IPS DF 6.9 (cell line): ENCODE results near the gene RIPOR2.

Experiments used
- DNase-seq: peaks from one replicate; pipeline ENCODE4 v3.0.0-alpha.2; 2013; ENCODE audit warnings: low read depth, low spot score
- H3K27ac ChIP-seq: one replicate; pipeline ENCODE4 v1.5.1; 2013; ENCODE audit warnings: low read length, control low read depth
- H3K27me3 ChIP-seq: 2 replicates; pipeline ENCODE4 v1.6.1; 2013; ENCODE audit warnings: mild to moderate bottlenecking, low read length; ENCODE audit not compliant: control insufficient read depth, insufficient read depth
- H3K36me3 ChIP-seq: 2 replicates; pipeline ENCODE4 v1.6.1; 2013; ENCODE audit warnings: low read length; ENCODE audit not compliant: control insufficient read depth, insufficient read depth
- H3K4me1 ChIP-seq: 2 replicates; pipeline ENCODE4 v1.6.1; 2013; ENCODE audit warnings: low read length; ENCODE audit not compliant: control insufficient read depth, insufficient read depth
- H3K4me3 ChIP-seq: 2 replicates; pipeline ENCODE4 v1.5.1; 2013; ENCODE audit warnings: mild to moderate bottlenecking, low read length
- H3K9me3 ChIP-seq: 2 replicates; pipeline ENCODE4 v1.6.1; 2013; ENCODE audit warnings: low read length, inconsistent platforms; ENCODE audit not compliant: control insufficient read depth, insufficient read depth
- WGBS: extraction: QIAGEN DNeasy Blood & Tissue Kit; methylation state at CpG from one replicate; pipeline ENCODE4 v1.1.7; 2013; ENCODE audit warnings: mixed read lengths, missing lambda C conversion rate; ENCODE audit not compliant: insufficient read length, insufficient coverage; 5-methylcytosine and 5-hydroxymethylcytosine counted together

RIPOR2 gene

DNA sequence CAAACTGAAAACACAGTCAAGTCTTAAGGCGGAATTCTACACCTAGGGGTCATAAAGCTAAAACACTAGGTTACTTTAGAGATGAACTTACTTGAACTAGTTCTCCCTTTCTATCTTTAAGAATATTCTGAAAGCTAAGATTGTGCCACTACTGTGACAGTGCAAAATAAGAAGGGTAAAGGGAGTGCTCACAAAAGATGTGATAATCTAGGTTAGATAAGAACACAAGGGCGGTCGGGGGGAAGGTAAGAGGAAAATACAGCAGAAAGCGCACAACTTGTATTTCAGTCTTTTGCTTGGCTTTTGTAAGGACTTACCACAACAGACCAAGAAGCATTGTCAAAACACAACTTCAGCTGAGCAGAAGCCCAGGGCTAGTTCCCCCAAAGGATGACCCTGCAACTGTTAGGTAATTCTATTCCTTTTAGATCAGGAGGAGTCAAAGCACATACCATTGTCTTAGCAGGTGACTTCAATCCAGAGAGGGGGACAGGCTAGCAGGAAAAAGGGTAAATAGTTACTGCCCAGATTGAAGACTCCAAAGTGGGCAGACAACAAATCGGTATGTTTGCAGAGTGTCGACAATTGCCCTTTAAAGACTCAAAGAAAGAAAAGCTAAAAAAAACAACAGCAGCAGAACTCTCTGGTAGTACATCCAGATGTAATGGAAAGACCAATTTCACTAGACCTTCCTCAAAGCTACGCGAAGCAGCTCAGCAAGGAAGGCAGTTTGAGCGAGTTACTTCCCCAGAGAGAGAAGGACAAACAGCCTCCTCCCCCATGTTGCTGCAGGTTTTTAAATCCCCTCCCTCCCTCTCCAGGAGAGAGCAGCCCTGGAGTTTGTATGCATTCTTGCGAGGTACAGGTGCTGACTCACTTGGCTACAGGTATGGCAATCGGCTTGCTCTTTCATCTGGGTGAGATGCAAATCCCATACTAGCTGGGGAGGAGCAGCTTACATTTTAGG is 59.0 kb downstream of the RIPOR2 start:
- DNase-seq, result peak; percentile 68
- H3K27me3 ChIP-seq, result no peaks in the 10 kb centered on the region
- no peak overlapping the region for H3K4me3 ChIP-seq
- WGBS, result no CpG with 5 or more reads among the region's 11 CpGs
- H3K36me3 ChIP-seq, result no peaks in the 10 kb centered on the region
- H3K9me3 ChIP-seq, result no peaks in the 10 kb centered on the region
- peaks cover 3% of the 10 kb centered on the region; the same call in 1 of the 2 replicates for H3K4me1 ChIP-seq
- peak overlapping the region; percentile 5 for H3K27ac ChIP-seq

DNA sequence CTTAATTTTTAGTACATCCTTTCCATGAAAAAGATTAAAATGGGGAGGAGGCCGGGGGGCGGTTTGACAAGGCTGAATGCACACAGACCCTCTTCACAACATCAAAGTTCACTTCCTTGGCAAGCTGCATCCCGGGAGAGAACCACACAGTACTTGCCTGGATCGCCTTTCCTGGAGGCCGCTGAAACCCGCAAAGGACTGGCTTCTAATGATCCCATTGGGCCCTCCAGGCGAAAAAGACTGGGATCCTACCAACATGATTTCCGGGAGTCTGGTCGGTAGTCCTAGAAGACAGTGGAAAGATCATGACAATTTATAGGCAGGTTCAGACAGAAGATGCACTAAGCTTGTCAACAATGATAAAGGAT is 60.2 kb downstream of the RIPOR2 start:
- H3K36me3 ChIP-seq, result no peaks in the 10 kb centered on the region
- WGBS, result no CpG with 5 or more reads among the region's 9 CpGs
- no peak for DNase-seq
- H3K27me3 ChIP-seq, result no peaks in the 10 kb centered on the region
- no peaks in the 10 kb centered on the region; the same call in 1 of the 2 replicates for H3K9me3 ChIP-seq
- no peak overlapping the region for H3K27ac ChIP-seq
- peaks cover 3% of the 10 kb centered on the region; the same call in 1 of the 2 replicates for H3K4me1 ChIP-seq
- no peak overlapping the region for H3K4me3 ChIP-seq

DNA sequence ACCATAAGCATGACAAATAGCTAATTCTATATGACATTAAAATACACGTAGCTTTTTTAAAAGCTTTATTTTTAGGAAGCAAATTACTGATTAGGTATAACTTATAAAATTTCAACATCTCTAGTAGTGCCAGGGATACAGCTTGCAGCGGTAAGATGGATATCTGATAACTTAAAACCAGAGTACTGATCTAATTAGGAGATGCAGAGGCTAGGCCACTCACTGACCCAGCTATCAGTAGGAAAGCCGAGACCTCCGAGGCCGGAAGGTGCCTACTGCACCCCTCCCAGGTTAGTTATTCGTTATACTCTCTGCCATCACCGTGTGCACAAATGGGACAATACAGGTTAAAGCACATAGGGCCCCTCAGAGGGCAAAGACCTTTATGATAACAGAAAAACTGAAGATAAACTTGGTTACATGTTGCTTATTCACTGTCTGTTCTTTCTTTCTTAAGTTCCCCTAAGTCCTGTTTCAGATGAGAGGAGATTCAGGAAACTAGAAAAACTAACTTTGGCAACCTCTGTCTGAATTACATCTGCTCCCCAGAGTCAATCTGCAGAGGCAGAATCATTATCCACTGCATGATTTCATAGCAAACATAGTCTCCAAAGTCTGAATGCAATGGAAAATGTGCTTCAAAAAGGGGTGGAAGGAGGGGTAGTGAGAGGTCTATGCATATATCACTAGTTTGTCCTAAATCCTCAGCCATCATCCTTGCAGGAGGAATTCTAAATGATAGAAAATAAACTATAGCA is 60.8 kb downstream of the RIPOR2 start:
- DNase-seq, result no peak
- WGBS, result no CpG with 5 or more reads among the region's 7 CpGs
- Histone ChIP-seq H3K27me3 (no peaks in the 10 kb centered on the region), H3K36me3 (no peaks in the 10 kb centered on the region), H3K4me3 (no peak overlapping the region), H3K27ac (no peak overlapping the region), H3K4me1 (peaks cover 3% of the 10 kb centered on the region; the same call in 1 of the 2 replicates), H3K9me3 (no peaks in the 10 kb centered on the region; the same call in 1 of the 2 replicates)

DNA sequence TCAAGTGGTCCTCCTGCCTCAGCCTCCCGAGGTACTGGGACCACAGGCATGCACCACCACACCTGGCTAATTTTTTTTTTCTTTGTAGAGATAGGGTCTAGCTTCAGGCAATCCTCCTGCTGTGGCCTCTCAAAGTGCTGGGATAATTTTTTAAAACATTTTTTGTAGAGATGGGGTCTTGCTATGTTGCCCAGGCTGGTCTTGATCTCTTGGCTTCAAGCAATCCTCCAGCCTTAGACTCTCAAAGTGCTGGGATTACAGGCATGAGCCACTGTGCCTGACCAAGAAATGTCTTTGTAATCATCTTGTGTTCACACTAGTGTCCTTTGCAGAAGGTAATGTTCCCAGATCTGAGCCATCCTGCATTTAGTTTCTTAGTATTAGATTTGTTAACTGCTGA is 61.6 kb downstream of the RIPOR2 start:
- no peaks in the 10 kb centered on the region; the same call in 1 of the 2 replicates for H3K4me1 ChIP-seq
- no CpG with 5 or more reads among the region's 1 CpG for WGBS
- H3K36me3 ChIP-seq, result no peaks in the 10 kb centered on the region
- H3K9me3 ChIP-seq, result no peaks in the 10 kb centered on the region; the same call in 1 of the 2 replicates
- no peaks in the 10 kb centered on the region for H3K27me3 ChIP-seq
- no peak overlapping the region for H3K27ac ChIP-seq
- no peak overlapping the region for H3K4me3 ChIP-seq
- DNase-seq, result no peak

DNA sequence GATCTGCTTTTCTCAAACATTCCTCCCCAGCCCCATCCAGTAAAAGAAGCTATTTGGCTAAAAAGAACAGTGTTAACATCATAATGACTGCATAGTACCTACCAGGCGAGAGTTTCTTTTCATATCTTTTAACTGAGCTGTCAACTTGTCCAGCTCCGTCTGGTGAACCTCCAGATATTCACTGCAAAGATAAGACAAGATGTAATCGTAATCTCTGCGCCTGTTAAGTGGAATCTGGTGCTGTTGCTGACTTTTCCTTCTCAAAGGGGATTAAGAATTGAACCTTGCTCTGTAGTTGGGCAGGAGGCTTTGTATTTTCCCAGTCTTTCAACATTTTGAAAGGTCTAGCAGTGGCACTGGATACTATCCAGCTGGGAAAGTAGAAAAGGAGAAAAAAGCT is 63.0 kb downstream of the RIPOR2 start:
- Histone ChIP-seq H3K4me3 (no peak overlapping the region), H3K9me3 (no peaks in the 10 kb centered on the region; the same call in 1 of the 2 replicates), H3K27me3 (no peaks in the 10 kb centered on the region), H3K4me1 (no peaks in the 10 kb centered on the region; the same call in 1 of the 2 replicates), H3K27ac (no peak overlapping the region), H3K36me3 (no peaks in the 10 kb centered on the region)
- WGBS, result no CpG with 5 or more reads among the region's 4 CpGs
- DNase-seq, result no peak

DNA sequence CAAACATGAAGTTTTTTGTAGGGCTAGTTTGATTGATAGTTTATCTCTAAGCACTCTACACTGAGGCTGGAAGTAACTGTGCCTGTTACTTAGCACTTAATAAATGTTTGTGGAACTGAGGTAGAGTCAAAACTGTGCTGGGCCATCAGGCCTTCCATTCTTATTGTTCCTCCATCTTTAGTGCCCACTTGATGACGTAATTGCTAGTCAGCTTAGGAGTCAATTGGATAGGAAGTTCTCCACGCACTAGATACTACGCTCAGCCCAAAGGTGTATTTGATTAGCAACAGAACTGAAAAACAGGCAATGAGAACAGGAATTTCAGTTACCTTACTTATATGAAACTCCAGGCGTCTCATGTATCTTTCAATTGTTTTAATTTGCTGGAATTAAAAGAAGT is 67.0 kb downstream of the RIPOR2 start:
- no CpG with 5 or more reads among the region's 4 CpGs for WGBS
- no peak for DNase-seq
- H3K9me3 ChIP-seq, result no peaks in the 10 kb centered on the region; the same call in 1 of the 2 replicates
- H3K36me3 ChIP-seq, result no peaks in the 10 kb centered on the region
- no peak overlapping the region for H3K4me3 ChIP-seq
- H3K4me1 ChIP-seq, result no peaks in the 10 kb centered on the region
- H3K27me3 ChIP-seq, result no peaks in the 10 kb centered on the region
- no peak overlapping the region for H3K27ac ChIP-seq

DNA sequence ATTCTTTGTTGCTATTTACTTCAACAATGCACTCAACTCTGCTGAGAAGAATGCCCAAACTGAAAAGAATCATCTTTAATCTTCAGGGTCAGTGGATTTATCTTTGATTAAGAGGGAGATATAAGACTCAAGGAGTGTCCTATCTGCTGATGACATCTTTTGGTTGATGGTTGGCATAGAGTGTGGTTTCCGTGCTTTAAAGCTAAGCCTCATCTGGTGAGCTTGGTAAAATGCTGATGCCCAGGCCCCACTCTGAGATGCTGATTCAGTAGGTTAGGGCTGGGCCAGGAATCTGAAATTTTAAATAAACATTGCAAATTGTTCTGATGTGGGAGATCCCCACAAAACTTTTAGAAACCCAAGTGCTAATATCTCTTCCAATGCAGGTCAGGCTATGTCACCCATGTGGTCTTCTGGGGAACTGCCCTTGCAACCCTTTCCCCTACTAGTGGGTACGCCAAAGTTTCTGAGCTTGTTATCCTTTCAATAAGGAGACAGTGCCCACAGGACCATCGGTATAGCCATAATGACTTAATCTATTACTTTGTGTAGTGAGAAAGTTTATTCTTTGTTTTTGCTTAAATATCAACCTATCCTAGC is 68.6 kb downstream of the RIPOR2 start:
- Histone ChIP-seq H3K4me1 (no peaks in the 10 kb centered on the region), H3K27ac (no peak overlapping the region), H3K36me3 (no peaks in the 10 kb centered on the region), H3K4me3 (no peak overlapping the region), H3K27me3 (no peaks in the 10 kb centered on the region), H3K9me3 (no peaks in the 10 kb centered on the region; the same call in 1 of the 2 replicates)
- no peak for DNase-seq
- WGBS, result no CpG with 5 or more reads among the region's 3 CpGs

DNA sequence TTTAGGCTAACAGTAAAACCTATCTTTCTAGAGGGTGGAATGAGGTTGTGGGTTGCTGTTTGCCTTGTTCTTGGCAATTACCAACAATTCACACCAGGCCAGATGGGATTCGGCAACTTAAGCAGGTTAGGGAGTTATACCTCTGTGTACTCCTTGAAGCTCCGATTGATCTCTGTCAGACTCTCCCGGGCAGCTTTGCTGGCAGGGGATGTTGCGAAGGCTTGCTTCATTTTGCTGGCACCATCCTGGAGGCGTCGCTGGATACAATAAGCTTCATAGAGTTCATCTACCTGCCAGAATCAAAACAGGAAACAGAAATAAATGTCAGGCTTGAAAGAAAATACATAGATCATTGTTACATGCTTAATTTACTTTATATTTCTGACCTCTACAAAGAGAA is 70.6 kb downstream of the RIPOR2 start:
- H3K27me3 ChIP-seq, result no peaks in the 10 kb centered on the region
- DNase-seq, result no peak
- no peak overlapping the region for H3K4me3 ChIP-seq
- H3K27ac ChIP-seq, result no peak overlapping the region
- H3K36me3 ChIP-seq, result no peaks in the 10 kb centered on the region
- no peaks in the 10 kb centered on the region for H3K9me3 ChIP-seq
- H3K4me1 ChIP-seq, result no peaks in the 10 kb centered on the region
- WGBS, result no CpG with 5 or more reads among the region's 6 CpGs

DNA sequence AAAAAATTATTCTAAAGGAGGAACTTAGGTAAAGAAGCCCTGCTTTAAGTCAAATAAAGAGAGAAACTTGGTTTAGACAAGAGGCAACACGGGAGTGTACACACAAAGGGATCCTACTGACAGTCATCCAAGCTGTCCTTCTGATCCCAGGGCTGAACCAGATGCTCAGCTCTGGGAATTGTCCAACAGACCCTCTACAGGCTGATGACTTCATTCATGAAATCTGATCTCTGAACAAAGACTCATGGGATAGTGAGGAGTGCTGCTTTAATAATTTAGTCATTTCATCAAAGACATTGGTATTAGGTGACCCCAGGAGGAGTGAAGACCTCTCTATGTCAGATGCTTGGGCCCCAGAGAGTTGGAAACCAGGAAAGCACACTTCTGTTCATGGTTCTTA is 71.4 kb downstream of the RIPOR2 start:
- no peaks in the 10 kb centered on the region for H3K9me3 ChIP-seq
- H3K4me1 ChIP-seq, result no peaks in the 10 kb centered on the region
- no peak for DNase-seq
- WGBS, result no CpG with 5 or more reads among the region's 1 CpG
- no peak overlapping the region for H3K27ac ChIP-seq
- no peak overlapping the region for H3K4me3 ChIP-seq
- no peaks in the 10 kb centered on the region for H3K36me3 ChIP-seq
- no peaks in the 10 kb centered on the region for H3K27me3 ChIP-seq

DNA sequence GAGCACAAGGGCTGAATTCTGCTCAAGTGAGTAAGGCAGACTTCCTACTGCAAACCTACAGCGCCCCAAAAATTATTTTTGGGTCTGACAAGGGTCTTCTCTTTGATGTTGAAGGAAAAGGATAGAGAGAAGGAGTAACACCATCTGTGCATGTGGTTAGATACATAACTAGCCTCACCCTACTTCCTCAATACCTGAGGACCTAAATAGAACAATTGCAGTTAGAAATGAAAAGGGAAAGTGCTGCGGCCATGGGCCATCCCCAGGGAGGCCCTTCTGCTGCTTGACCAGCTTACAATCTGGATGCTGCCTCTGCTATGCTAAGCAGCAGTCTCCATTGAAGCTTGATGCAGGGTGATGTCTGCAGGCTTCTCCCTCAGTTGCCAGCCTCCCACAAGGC is 73.8 kb downstream of the RIPOR2 start:
- Histone ChIP-seq H3K4me1 (no peaks in the 10 kb centered on the region), H3K27me3 (no peaks in the 10 kb centered on the region), H3K9me3 (no peaks in the 10 kb centered on the region), H3K36me3 (no peaks in the 10 kb centered on the region), H3K27ac (no peak overlapping the region), H3K4me3 (no peak overlapping the region)
- WGBS, result no CpG with 5 or more reads among the region's 2 CpGs
- no peak for DNase-seq
